GM12875 (cell line): ENCODE data around the gene ZFYVE27.
A peak's percentile ranks its signal among the peaks of the same experiment; 100 is the strongest.

ENCODE experiments used
- H3K4me3 ChIP-seq: one replicate; pipeline ENCODE4 v1.5.1; 2011; ENCODE audit warnings: low read depth, low read length, control low read depth
- CTCF ChIP-seq: IDR thresholded peaks from 2 replicates; pipeline ENCODE4 v1.5.1; 2011; ENCODE audit warnings: low read depth, mild to moderate bottlenecking, control low read depth, inconsistent platforms, low read length, moderate library complexity, borderline replicate concordance; ENCODE audit not compliant: insufficient read depth

ZFYVE27 gene

GRCh38 chr10:97752956-97753355, 16.0 kb downstream of the ZFYVE27 start:
- no peak for TF ChIP-seq CTCF
- H3K4me3 ChIP-seq = no peak overlapping the region

- H3K4me3 ChIP-seq = no peak overlapping the region
- no peak for TF ChIP-seq CTCF
Measured at GRCh38 chr10:97754726-97755125, 17.8 kb downstream of the ZFYVE27 start.

GRCh38 chr10:97755718-97756117, 18.8 kb downstream of the ZFYVE27 start:
- H3K4me3 ChIP-seq = no peak overlapping the region
- no peak for TF ChIP-seq CTCF

GRCh38 chr10:97757471-97757870, 20.5 kb downstream of the ZFYVE27 start:
- H3K4me3 ChIP-seq = no peak overlapping the region
- TF ChIP-seq CTCF = no peak

GRCh38 chr10:97759158-97759887, 22.4 kb downstream of the ZFYVE27 start:
- TF ChIP-seq CTCF = peak; percentile 87
- no peak overlapping the region for H3K4me3 ChIP-seq

- no peak for TF ChIP-seq CTCF
Measured at GRCh38 chr10:97759946-97760345, 23.0 kb downstream of the ZFYVE27 start.

More at GRCh38 chr10:97759946-97760345, 23.0 kb downstream of the ZFYVE27 start:
- H3K4me3 ChIP-seq = no peak overlapping the region
